Keratinocyte (primary cell): ENCODE measurements around the gene MAP3K1.
A peak's percentile ranks its signal among the peaks of the same experiment; 100 is the strongest.

ENCODE experiments used
- EZH2 ChIP-seq: IDR thresholded peaks from one replicate; pipeline ENCODE4 v1.6.1; 2012; ENCODE audit warnings: inconsistent platforms, mild to moderate bottlenecking, low read length, moderate library complexity
- TF ChIP-seq, protein P1 (sequence below), 3 experiments: IDR thresholded peaks in 1 of 3; conservative IDR thresholded peaks in 1 of 3; optimal IDR thresholded peaks in 1 of 3; 2 replicates in 2 of 3; 3 replicates in 1 of 3; pipeline versions ENCODE3 to v1.5.1; 2011; ENCODE audit warnings: low read length in 3 of 3, mild to moderate bottlenecking in 3 of 3, moderate library complexity in 2 of 3, control low read depth in 1 of 3, inconsistent platforms in 1 of 3; ENCODE audit not compliant: insufficient read depth in 2 of 3; ENCODE audit errors: extremely low read depth in 1 of 3

DNA sequence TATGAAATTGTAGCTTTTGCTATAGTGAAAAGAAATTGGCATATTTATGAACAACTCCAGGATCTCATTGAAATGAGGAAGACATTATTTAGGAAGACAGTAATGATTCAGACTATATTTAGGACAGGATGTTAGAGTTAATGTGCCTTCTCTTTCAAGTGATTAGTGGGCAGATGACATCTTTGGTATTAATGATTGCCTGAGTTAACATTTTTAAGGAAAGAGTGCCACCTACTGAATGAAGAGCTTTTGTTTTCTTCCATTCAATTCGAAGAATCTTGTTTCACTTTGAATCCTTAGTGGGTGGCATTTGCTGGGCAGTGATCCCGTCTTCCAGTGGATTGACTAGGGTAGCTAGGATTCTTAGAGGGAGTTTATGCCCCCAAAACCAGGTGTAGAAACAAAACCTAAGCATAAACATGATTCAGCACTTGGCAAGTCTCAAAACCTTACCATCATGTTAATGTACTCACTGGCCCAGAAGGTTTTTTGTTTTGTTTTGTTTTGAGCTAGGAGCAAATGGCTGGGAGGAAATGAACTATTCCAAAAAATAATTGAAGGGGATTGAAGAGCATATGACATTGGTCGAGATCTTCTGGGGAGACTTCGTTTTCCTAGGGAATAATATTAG is 23.2 kb downstream of the MAP3K1 start:
- TF ChIP-seq, protein P1, sequence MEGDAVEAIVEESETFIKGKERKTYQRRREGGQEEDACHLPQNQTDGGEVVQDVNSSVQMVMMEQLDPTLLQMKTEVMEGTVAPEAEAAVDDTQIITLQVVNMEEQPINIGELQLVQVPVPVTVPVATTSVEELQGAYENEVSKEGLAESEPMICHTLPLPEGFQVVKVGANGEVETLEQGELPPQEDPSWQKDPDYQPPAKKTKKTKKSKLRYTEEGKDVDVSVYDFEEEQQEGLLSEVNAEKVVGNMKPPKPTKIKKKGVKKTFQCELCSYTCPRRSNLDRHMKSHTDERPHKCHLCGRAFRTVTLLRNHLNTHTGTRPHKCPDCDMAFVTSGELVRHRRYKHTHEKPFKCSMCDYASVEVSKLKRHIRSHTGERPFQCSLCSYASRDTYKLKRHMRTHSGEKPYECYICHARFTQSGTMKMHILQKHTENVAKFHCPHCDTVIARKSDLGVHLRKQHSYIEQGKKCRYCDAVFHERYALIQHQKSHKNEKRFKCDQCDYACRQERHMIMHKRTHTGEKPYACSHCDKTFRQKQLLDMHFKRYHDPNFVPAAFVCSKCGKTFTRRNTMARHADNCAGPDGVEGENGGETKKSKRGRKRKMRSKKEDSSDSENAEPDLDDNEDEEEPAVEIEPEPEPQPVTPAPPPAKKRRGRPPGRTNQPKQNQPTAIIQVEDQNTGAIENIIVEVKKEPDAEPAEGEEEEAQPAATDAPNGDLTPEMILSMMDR (optimal IDR thresholded peaks at IDR 0.05 in 1 of 3, IDR thresholded peaks at IDR 0.05 in 1 of 3, conservative IDR thresholded peaks at IDR 0.05 in 1 of 3; ENCODE audit: extremely low read depth in 1 of 3, insufficient read depth in 2 of 3, low read length in 3 of 3): peak; percentile 5 to 54 (median 30)
- no peak for TF ChIP-seq EZH2
